SK-N-SH (cell line): ENCODE data around the gene CENPP. TPM values are rescaled to one million over a fixed set of nuclear protein-coding genes. Genes with fewer than 3 reads are reported as not detected.

Source experiments
- CTCF ChIA-PET: fragments of 300-600, 350-600 bp; formaldehyde crosslinking; extraction: SDS; loops from one replicate; lab custom pipeline; 2021; lab: Yijun Ruan, JAX
- POLR2A ChIA-PET: fragments of 350-600 bp; sonication (Branson Sonifier 250); formaldehyde crosslinking; extraction: SDS; loops from one replicate; lab custom pipeline; 2020; ENCODE audit warnings: antibody characterized with exemption, inconsistent platforms; lab: Yijun Ruan, JAX
- DNase-seq: peaks from one replicate; pipeline ENCODE4 v3.0.0; 2012
- H2AFZ ChIP-seq: fragments of 200-600 bp; sonication (generic); 2 replicates; pipeline ENCODE4 v1.8.1; 2016; ENCODE audit warnings: antibody characterized with exemption, mild to moderate bottlenecking, low read depth
- H3F3A ChIP-seq: fragments of 200-600 bp; sonication (generic); replicated peaks from 2 replicates; pipeline ENCODE3; 2016; ENCODE audit warnings: antibody characterized with exemption, mild to moderate bottlenecking; ENCODE audit not compliant: insufficient read depth
- H3K27ac ChIP-seq, 2 experiments: fragments of 200-500 bp in 1 of 2; fragments of 200-600 bp in 1 of 2; sonication (Bioruptor generic) in 1 of 2; sonication (generic), shearing (Covaris generic) in 1 of 2; 2 replicates each; pipeline versions ENCODE4 v1.5.1 to v1.6.1; 2014 to 2016; ENCODE audit warnings: low read depth in 2 of 2, inconsistent platforms in 1 of 2, low read length in 1 of 2, mild to moderate bottlenecking in 1 of 2, mixed read lengths in 1 of 2
- H3K27me3 ChIP-seq: fragments of 200-600 bp; sonication (generic), shearing (Covaris generic); 2 replicates; pipeline ENCODE4 v1.6.1; 2016; ENCODE audit warnings: mixed run types; ENCODE audit not compliant: insufficient read depth
- H3K36me3 ChIP-seq, 2 experiments: fragments of 200-500 bp in 1 of 2; fragments of 200-600 bp in 1 of 2; sonication (Bioruptor generic) in 1 of 2; sonication (generic) in 1 of 2; replicated peaks in 1 of 2; 2 replicates each; pipeline versions ENCODE3 to v1.5.1; 2014 to 2016; ENCODE audit warnings: low read length in 1 of 2, mild to moderate bottlenecking in 1 of 2; ENCODE audit not compliant: insufficient read depth in 2 of 2, control insufficient read depth in 1 of 2
- H3K4me1 ChIP-seq, 2 experiments: fragments of 200-500 bp in 1 of 2; fragments of 200-600 bp in 1 of 2; sonication (Bioruptor generic) in 1 of 2; sonication (generic), shearing (Covaris generic) in 1 of 2; 2 replicates each; pipeline versions ENCODE4 v1.5.1 to v1.6.1; 2014 to 2016; ENCODE audit warnings: low read depth in 1 of 2, low read length in 1 of 2, mixed run types in 1 of 2; ENCODE audit not compliant: insufficient read depth in 2 of 2, control insufficient read depth in 1 of 2
- H3K4me2 ChIP-seq: fragments of 200-600 bp; sonication (generic), shearing (Covaris generic); 2 replicates; pipeline ENCODE4 v1.6.1; 2017; ENCODE audit warnings: mixed run types
- H3K4me3 ChIP-seq, 2 experiments: fragments of 200-500 bp in 1 of 2; fragments of 200-600 bp in 1 of 2; sonication (Bioruptor generic) in 1 of 2; sonication (generic), shearing (Covaris generic) in 1 of 2; 2 replicates each; pipeline versions ENCODE4 v1.5.1 to v1.8.1; 2014 to 2016; ENCODE audit warnings: low read depth in 2 of 2, inconsistent platforms in 1 of 2, low read length in 1 of 2, mild to moderate bottlenecking in 1 of 2, mixed read lengths in 1 of 2, moderate library complexity in 1 of 2
- H3K79me2 ChIP-seq: fragments of 200-600 bp; sonication (generic); 2 replicates; pipeline ENCODE4 v1.8.1; 2017; ENCODE audit warnings: mild to moderate bottlenecking; ENCODE audit not compliant: insufficient read depth
- H3K9ac ChIP-seq: fragments of 200-600 bp; sonication (generic); 2 replicates; pipeline ENCODE4 v1.6.1; 2017; ENCODE audit warnings: mixed run types
- H3K9me2 ChIP-seq: fragments of 200-600 bp; sonication (generic); 2 replicates; pipeline ENCODE4 v1.6.1; 2017; ENCODE audit warnings: mixed run types
- H3K9me3 ChIP-seq: fragments of 200-600 bp; sonication (generic); 2 replicates; pipeline ENCODE4 v1.6.1; 2017; ENCODE audit warnings: mixed run types, mild to moderate bottlenecking, moderate library complexity
- H4K20me1 ChIP-seq: fragments of 200-600 bp; sonication (generic); 2 replicates; pipeline ENCODE4 v1.6.1; 2017; ENCODE audit warnings: mild to moderate bottlenecking, mixed run types; ENCODE audit not compliant: insufficient read depth
- CHD2 ChIP-seq: fragments of 150-350 bp; IDR thresholded peaks from 2 replicates; pipeline ENCODE4 v1.6.1; 2018; ENCODE audit warnings: low read length; ENCODE audit not compliant: partially characterized antibody
- EP300 ChIP-seq, 2 experiments: IDR thresholded peaks; 2 replicates each; pipeline versions ENCODE4 v1.4.0 to v1.6.1; 2012; ENCODE audit warnings: borderline replicate concordance in 1 of 2, low read depth in 1 of 2, low read length in 1 of 2
- EZH2phosphoT487 ChIP-seq: fragments of 200-600 bp; sonication (generic); IDR thresholded peaks from 2 replicates; pipeline ENCODE4 v1.6.1; 2017; ENCODE audit warnings: low read depth, mixed run types, mild to moderate bottlenecking, antibody characterized with exemption, moderate library complexity, borderline replicate concordance
- FOXJ3 ChIP-seq: sonication (generic); formaldehyde crosslinking; IDR thresholded peaks from 2 replicates; pipeline ENCODE4 v1.5.1; 2020; ENCODE audit warnings: mild to moderate bottlenecking, missing genetic modification reagents
- FOXM1 ChIP-seq: IDR thresholded peaks from 2 replicates; pipeline ENCODE4 v1.4.0; 2012; ENCODE audit warnings: low read depth, mild to moderate bottlenecking
- GATA2 ChIP-seq: sonication (generic); formaldehyde crosslinking; IDR thresholded peaks from 2 replicates; pipeline ENCODE4 v1.5.0; 2020; ENCODE audit warnings: mild to moderate bottlenecking, missing genetic modification reagents
- IRF3 ChIP-seq: fragments of 150-350 bp; IDR thresholded peaks from 2 replicates; pipeline ENCODE4 v1.6.1; 2016; ENCODE audit warnings: mild to moderate bottlenecking, low read depth, low read length
- MAX ChIP-seq: IDR thresholded peaks from 2 replicates; pipeline ENCODE4 v1.4.0; 2012; ENCODE audit warnings: low read depth
- MXI1 ChIP-seq: IDR thresholded peaks from 2 replicates; pipeline ENCODE4 v1.6.1; 2012; ENCODE audit warnings: mild to moderate bottlenecking, low read depth, low read length, improper control_type of control experiment
- POLR2AphosphoS5 ChIP-seq: IDR thresholded peaks from 2 replicates; pipeline ENCODE4 v1.6.1; 2012; ENCODE audit warnings: low read depth, low read length
- RAD21 ChIP-seq: IDR thresholded peaks from 2 replicates; pipeline ENCODE4 v1.6.1; 2012; ENCODE audit warnings: mild to moderate bottlenecking, low read length
- RCOR1 ChIP-seq: fragments of 150-350 bp; IDR thresholded peaks from 2 replicates; pipeline ENCODE4 v1.6.1; 2017; ENCODE audit warnings: antibody characterized with exemption, low read length
- RFX5 ChIP-seq: IDR thresholded peaks from 2 replicates; pipeline ENCODE4 v1.6.1; 2012; ENCODE audit warnings: mild to moderate bottlenecking, improper control_type of control experiment, low read length
- RXRA ChIP-seq: IDR thresholded peaks from 2 replicates; pipeline ENCODE4 v1.4.0; 2012; ENCODE audit warnings: low read depth, mild to moderate bottlenecking, borderline replicate concordance
- SIN3A ChIP-seq: IDR thresholded peaks from 2 replicates; pipeline ENCODE4 v1.6.1; 2012; ENCODE audit warnings: low read depth, mild to moderate bottlenecking, low read length, moderate library complexity, borderline replicate concordance
- TAF1 ChIP-seq: IDR thresholded peaks from 2 replicates; pipeline ENCODE4 v1.6.1; 2012; ENCODE audit warnings: low read depth, mild to moderate bottlenecking, low read length, moderate library complexity, borderline replicate concordance
- YY1 ChIP-seq: IDR thresholded peaks from 2 replicates; pipeline ENCODE4 v1.4.0; 2012; ENCODE audit warnings: low read depth, mild to moderate bottlenecking
- WGBS: methylation state at CpG from one replicate; pipeline ENCODE4 v1.1.6; 2017; ENCODE audit warnings: low lambda C conversion rate; 5-methylcytosine and 5-hydroxymethylcytosine counted together
- polyA plus RNA-seq, 3 experiments: library from polyadenylated mRNA; depleted of rRNA; stranded (reverse); fragments of >200 nt; gene quantifications; 2 replicates each; pipeline ENCODE4 v1.2.3, GENCODE V29; 2012
- TF ChIP-seq, protein P1 (sequence below): fragments of 200-600 bp; sonication (generic); IDR thresholded peaks from 2 replicates; pipeline ENCODE4 v1.6.1; 2017; ENCODE audit warnings: antibody characterized with exemption, mild to moderate bottlenecking, moderate library complexity

The CENPP gene
- polyA plus RNA-seq, 1 of the 3 experiments (the other 2 are of a cell fraction), result 1.3 TPM

DNA sequence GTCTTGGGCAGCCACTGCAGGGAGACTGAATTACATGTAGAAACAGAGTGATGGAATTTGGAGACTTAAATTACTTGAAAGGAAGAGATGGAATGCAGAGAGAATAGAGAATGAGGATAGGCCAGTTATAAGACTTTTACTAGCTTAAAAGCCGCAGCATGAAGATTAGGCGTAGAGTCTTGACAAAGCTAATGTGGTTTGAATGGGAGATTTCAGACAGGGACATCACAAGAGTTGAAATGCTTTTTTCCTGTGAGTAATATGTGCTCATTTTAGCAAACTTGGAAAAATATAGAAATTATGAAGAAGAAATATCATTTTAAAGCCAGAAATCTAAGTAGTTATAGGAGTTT is 7.5 kb downstream of the CENPP start:
- peaks cover 4% of the 10 kb centered on the region for H3F3A ChIP-seq
- CTCF ChIA-PET, result interaction anchor here (1.3 to 3.5 kb wide), 5 partner anchors 9 to 195 kb away, joined by 3 to 17 read pairs (median 7); no protein-coding TSS in a partner anchor
- H3K9ac ChIP-seq, result no peak overlapping the region
- POLR2A ChIA-PET, result no interaction called here
- H3K4me3 ChIP-seq, result no peak overlapping the region
- no peak for DNase-seq
- no peaks in the 10 kb centered on the region for H3K9me3 ChIP-seq
- H3K27ac ChIP-seq, result peak overlapping the region; percentile 19 to 23; a peak in 2 of 4 replicates
- H3K79me2 ChIP-seq, result no peaks in the 10 kb centered on the region
- H3K9me2 ChIP-seq, result no peaks in the 10 kb centered on the region
- no peak overlapping the region for H3K4me2 ChIP-seq
- H2AFZ ChIP-seq, result no peak overlapping the region
- peaks cover 0 to under 1% of the 10 kb centered on the region in 2 experiments for H3K36me3 ChIP-seq
- no peaks in the 10 kb centered on the region for H3K27me3 ChIP-seq
- H4K20me1 ChIP-seq, result no peaks in the 10 kb centered on the region
- TF ChIP-seq FOXM1 (no peak), EZH2phosphoT487 (no peak), TAF1 (no peak), SIN3A (no peak), YY1 (no peak), POLR2AphosphoS5 (no peak), EP300 (IDR thresholded peaks at IDR 0.05; ENCODE audit: borderline replicate concordance in 1 of 2, low read depth in 1 of 2, low read length in 1 of 2) (no peak), RAD21 (no peak)
- TF ChIP-seq, all 33 proteins: peak for 0
- H3K4me1 ChIP-seq, result peaks cover 4 to 6% of the 10 kb centered on the region in 2 experiments; a peak in 3 of 4 replicates
- WGBS, result 100% methylated on average over 2 of the region's 2 CpGs

GRCh38 chr9:92341578-92341977 is 15.8 kb downstream of the CENPP start:
- Histone ChIP-seq H3K4me3 (no peak overlapping the region), H4K20me1 (no peaks in the 10 kb centered on the region), H3K79me2 (no peaks in the 10 kb centered on the region), H3K27ac (peak overlapping the region in 1 of 2 experiments; percentile 87; a peak in 1 of 4 replicates), H3F3A (no peaks in the 10 kb centered on the region), H2AFZ (no peak overlapping the region), H3K4me2 (no peak overlapping the region), H3K9me2 (no peaks in the 10 kb centered on the region), H3K9ac (no peak overlapping the region), H3K36me3 (peaks cover 3 to 8% of the 10 kb centered on the region in 2 experiments), H3K4me1 (peaks cover 0 to 4% of the 10 kb centered on the region in 2 experiments; a peak in 2 of 4 replicates), H3K27me3 (no peaks in the 10 kb centered on the region), H3K9me3 (no peaks in the 10 kb centered on the region)
- ChIA-PET POLR2A (no interaction called here), CTCF (interaction anchor here (1.4 to 2.7 kb wide), 3 partner anchors 10 to 98 kb away, joined by 4 to 23 read pairs (median 17); no protein-coding TSS in a partner anchor)
- peak; percentile 76 for DNase-seq
- TF ChIP-seq, protein P1, sequence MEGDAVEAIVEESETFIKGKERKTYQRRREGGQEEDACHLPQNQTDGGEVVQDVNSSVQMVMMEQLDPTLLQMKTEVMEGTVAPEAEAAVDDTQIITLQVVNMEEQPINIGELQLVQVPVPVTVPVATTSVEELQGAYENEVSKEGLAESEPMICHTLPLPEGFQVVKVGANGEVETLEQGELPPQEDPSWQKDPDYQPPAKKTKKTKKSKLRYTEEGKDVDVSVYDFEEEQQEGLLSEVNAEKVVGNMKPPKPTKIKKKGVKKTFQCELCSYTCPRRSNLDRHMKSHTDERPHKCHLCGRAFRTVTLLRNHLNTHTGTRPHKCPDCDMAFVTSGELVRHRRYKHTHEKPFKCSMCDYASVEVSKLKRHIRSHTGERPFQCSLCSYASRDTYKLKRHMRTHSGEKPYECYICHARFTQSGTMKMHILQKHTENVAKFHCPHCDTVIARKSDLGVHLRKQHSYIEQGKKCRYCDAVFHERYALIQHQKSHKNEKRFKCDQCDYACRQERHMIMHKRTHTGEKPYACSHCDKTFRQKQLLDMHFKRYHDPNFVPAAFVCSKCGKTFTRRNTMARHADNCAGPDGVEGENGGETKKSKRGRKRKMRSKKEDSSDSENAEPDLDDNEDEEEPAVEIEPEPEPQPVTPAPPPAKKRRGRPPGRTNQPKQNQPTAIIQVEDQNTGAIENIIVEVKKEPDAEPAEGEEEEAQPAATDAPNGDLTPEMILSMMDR, result no peak
- TF ChIP-seq RXRA (no peak), MAX (no peak), CHD2 (peak; percentile 36), GATA2 (CRISPR knock-in tag) (peak; percentile 75), MXI1 (0 out of 2 replicates have a peak, but pooled peaks have one; percentile 62), RCOR1 (peak; percentile 62), EP300 (IDR thresholded peaks at IDR 0.05; ENCODE audit: borderline replicate concordance in 1 of 2, low read depth in 1 of 2, low read length in 1 of 2) (peak in 1 of 2 experiments; percentile 82; a peak in 2 of 4 replicates), RFX5 (no peak), RAD21 (peak; percentile 1; the same call in 1 of the 2 replicates), FOXJ3 (CRISPR knock-in tag) (0 out of 2 replicates have a peak, but pooled peaks have one; percentile 36), IRF3 (no peak)
- 86% methylated on average over 1 of the region's 1 CpG for WGBS
